GM10266 (cell line): ENCODE data around the gene CTNNA1.
"Not testable (repeated sequence)": the region's sequence is repeated elsewhere in the genome, so short reads cannot be mapped to it uniquely, and the experiment has no call there.

Source experiments
- DNase-seq: peaks from one replicate; pipeline ENCODE4 v3.0.0; 2012; ENCODE audit errors: extremely low spot score
- CTCF ChIP-seq: IDR thresholded peaks from 2 replicates; pipeline ENCODE4 v1.5.1; 2012; ENCODE audit warnings: mild to moderate bottlenecking, low read depth; ENCODE audit not compliant: control insufficient read depth, insufficient read depth; ENCODE audit errors: missing control alignments

Gene CTNNA1

GRCh38 chr5:138752951-138753793 lies at the start of gene CTNNA1:
TSS of gene CTNNA1 (plus strand) at chr5:138753425. CDS start at chr5:138781925, 28,500 bp downstream.
- DNase-seq: peak; percentile 93
- TF ChIP-seq CTCF: no peak

GRCh38 chr5:138703777-138704176 lies 49.4 kb upstream of the CTNNA1 start:
- DNase-seq: not testable (repeated sequence)

GRCh38 chr5:138705007-138705406 lies 48.2 kb upstream of the CTNNA1 start:
- TF ChIP-seq CTCF: no peak

GRCh38 chr5:138705567-138705966 lies 47.7 kb upstream of the CTNNA1 start:
- no peak for TF ChIP-seq CTCF
- no peak for DNase-seq

More at GRCh38 chr5:138705007-138705406, 48.2 kb upstream of the CTNNA1 start:
- DNase-seq: no peak

GRCh38 chr5:138706655-138707480 lies 46.4 kb upstream of the CTNNA1 start:
- no peak for DNase-seq

GRCh38 chr5:138708791-138709190 lies 44.4 kb upstream of the CTNNA1 start:
- no peak for DNase-seq
- TF ChIP-seq CTCF: no peak

More at GRCh38 chr5:138706655-138707480, 46.4 kb upstream of the CTNNA1 start:
- TF ChIP-seq CTCF: no peak

- no peak for DNase-seq
- no peak for TF ChIP-seq CTCF
These were observed 44.0 kb upstream of the CTNNA1 start for GRCh38 chr5:138709202-138709601.
